ENCODE results near the gene ZBTB2.

ZBTB2 gene, protein sequence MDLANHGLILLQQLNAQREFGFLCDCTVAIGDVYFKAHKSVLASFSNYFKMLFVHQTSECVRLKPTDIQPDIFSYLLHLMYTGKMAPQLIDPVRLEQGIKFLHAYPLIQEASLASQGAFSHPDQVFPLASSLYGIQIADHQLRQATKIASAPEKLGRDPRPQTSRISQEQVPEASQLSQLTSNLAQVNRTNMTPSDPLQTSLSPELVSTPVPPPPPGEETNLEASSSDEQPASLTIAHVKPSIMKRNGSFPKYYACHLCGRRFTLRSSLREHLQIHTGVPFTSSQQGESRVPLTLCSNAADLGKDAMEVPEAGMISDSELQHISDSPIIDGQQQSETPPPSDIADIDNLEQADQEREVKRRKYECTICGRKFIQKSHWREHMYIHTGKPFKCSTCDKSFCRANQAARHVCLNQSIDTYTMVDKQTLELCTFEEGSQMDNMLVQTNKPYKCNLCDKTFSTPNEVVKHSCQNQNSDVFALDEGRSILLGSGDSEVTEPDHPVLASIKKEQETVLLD
- total RNA-seq: 47.6 to 87.2 reads per million in 2 experiments

DNA sequence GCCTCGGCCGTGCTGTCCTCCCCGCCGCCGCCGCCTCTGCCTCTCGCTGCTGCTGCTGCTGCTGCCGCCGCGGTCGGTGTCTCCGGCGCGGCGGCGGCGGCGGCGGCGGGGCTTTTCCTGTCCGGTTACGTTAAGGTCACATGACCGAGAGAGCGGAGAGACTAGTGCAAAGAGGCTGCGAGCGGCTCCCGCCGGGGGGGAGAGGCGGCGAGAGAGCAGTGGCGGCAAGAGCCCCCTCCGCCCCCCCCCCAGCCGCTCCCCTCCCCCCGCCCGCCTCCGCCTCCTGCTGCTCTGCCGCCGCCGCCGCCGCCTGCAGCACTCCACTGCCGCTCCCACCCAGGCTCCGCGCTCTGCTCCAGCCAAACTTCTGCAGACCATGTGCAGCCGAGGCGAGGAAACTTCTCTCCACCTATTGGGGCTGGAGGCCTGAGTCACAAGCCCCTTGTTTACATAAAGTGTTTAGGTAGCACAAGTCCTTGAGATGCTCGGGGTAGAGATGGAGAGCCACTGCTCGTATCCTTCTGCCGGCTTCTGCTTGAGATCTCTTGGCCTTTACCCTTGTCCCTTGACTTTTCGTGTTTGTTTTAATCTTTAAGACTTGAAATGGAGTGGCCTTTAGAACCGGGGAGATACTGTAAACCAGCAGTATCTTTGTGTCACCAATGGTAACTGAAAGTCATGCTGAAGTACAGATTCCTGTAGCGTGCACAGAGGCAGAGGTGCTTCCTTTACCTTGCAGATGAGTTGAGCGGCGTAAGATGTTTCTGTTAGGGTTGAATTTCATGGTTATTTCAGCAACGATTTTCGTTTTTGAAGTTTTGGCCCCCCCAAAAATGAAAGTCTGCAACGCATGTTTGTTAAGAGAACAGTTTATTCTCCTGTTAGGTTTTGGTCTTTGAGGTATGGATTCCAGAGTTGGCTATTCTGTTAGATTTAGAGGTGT lies at the start of gene ZBTB2:
ZBTB2 (minus strand) TSS at position 89 of the 943 bp plus-strand sequence. CDS start 17,922 bp downstream, outside the sequence.
- peak; percentile 51 for DNase-seq (ENCODE audit: low read depth)

DNA sequence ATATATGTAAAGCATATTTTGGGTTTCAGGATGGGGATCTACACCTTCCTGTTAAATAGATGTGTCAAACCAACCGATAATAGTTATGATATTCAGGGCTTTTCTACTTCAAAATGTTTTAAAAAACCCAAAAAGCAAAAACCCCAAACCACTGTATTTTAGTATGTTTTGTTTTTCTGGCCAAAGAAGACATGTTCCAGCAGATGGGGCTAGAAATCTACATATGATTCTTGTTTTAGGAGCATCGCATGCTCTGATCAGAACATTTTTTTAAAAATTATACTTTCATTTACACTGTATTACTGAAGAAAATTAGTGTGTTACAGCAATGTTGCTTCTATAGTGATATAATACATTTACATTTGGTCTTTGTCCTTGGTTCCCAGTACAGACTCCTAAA lies 49.6 kb upstream of the ZBTB2 start:
- DNase-seq (ENCODE audit: low read depth): no peak

DNA sequence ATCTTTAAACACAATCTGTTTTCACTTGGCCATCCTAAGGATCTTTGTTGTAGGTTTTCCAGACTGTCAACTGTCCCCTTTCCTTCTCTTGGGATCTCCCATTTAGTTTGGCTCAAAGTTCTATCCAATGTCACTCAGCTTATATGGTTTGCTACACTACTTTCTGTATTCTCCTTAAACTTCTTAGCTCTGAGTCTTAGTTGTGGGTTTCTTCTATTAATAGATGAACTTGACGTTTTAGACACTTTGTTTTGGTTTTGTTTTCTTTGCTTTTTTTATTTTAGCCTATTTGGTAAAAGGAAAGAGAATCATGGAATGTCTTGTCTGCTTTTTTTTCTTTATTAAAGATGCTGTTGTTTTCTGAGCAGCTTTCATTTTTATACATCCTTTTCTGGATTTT lies 49.1 kb upstream of the ZBTB2 start:
- no peak for DNase-seq (ENCODE audit: low read depth)

DNA sequence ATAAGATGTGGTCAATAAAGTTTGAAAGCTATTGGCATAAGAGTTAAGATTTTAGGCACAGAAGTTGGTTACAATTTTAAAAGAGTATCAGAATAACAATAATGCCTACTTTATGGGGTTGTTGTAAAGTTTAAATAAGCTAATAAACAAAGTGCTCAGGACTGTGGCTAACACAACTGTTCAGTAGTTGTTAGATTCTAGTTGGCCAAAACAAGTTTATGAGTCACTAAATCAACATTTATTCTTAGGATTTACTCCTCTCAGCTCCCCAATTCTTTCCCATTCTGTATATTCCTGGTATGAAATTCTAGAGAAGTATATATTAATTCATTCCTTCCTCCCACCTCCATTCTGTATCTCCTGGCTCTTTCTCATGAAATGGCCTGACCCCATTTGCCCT lies 46.0 kb upstream of the ZBTB2 start:
- no peak for DNase-seq (ENCODE audit: low read depth)

DNA sequence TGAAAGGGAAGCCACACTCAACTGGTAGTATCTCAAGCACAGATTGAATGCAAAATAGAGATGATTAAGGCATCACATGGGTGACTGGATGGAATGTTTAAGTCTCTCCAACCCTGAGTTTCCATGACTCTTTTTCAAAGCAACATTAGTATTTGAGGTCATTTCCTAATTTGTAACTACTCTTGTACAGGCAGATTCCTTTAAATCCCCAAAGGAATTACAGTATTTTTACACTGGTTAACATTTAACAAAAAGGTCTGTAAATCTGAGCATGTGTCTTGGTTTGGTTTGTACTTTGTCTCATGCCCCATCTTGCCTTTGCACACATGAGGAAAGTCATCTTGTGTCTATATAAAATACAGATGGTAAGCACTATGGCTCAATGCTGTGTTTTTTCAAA lies 45.4 kb upstream of the ZBTB2 start:
- DNase-seq (ENCODE audit: low read depth): no peak

DNA sequence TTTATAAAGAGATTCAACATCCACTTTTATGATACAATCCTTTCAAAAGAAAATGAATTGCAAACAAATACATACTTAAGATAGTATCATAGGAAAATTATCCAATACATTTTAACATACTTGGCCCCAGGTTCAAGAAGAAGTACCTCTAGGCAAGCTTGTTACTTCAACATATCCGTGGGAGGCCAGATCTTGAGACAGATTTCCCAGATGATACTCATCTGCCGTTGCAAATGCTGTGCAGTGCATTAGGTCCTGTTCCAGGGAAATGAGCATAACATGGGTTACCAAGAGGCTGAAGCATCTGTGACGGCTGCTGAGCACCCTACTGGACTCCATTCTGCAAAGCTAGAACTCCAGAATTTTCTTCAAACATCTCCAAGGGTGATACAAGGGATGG lies 44.9 kb upstream of the ZBTB2 start:
- DNase-seq (ENCODE audit: low read depth): no peak

DNA sequence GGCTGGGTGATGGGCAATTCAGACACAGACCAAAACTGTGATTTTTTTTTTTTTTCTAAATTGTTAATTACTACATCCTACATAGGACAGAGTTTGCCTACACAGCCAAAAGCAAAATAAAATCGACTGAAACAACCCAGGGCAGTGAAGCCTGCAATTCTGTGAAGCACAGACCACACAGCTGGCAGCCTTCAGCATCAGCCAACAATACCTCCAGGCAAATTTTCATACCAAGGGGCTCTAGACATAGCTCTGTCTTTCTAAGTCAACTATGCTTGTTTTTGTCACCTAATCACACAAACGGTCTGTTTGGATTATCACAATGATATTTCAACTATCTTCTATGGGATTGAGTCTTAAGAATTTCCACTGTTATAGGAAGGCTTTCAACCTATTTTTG lies 43.0 kb upstream of the ZBTB2 start:
- no peak for DNase-seq (ENCODE audit: low read depth)

DNA sequence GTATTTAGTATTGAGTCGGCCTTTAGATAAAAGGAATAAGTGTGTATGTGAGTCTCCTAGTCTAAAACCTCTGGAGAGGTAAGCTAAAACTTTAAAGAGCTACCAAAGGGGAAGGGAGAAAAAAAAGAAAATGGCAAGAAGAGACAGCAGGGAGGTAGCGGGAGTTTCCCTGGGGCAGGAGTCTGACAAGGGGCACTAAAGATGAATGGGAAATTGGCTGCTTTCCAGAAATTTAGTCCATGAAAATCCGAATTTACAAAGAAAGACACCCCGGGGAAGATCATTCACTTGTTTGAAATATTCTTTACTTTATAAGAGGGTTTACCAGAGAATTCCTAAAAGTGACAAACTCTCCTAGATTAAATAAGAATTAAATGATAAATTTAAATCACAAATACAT lies 41.3 kb upstream of the ZBTB2 start:
- DNase-seq (ENCODE audit: low read depth): no peak

DNA sequence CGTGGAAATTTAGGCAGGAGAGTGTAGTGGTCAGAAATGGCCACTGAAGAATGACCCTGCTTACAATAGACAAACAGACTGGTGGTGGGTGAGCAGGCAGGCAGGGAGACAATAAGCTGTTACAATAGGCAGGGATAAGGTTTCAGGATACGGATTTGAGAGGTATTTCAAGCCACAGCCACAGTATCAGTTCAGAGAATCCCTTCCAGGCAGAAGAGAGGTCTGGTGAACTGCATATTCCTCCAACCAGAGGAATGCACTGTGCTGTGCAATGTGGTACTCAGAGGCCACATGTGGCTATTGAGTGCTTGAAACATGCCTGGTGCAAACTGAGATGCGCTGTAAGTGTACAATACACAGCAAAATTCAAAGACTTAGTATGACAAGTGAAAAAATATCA lies 40.0 kb upstream of the ZBTB2 start:
- no peak for DNase-seq (ENCODE audit: low read depth)

DNA sequence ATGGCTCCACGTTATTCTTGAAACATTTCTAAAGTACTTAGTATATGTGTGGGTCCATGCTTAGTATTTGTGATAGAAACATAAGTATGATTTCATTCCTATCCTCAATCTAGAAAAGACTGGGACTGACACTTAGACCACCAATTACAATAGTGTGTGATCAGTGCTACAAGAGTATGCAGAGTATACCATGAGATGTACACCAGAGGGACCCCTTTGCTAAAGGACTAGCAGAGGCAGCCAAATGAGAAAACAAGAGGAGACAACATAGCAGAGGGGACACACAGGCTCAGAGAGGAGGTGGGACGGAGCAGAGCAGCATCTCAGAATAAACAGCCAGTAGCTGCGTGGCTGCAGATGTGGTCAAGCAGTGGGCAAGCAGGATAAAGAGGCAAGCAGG lies 39.5 kb upstream of the ZBTB2 start:
- no peak for DNase-seq (ENCODE audit: low read depth)

DNA sequence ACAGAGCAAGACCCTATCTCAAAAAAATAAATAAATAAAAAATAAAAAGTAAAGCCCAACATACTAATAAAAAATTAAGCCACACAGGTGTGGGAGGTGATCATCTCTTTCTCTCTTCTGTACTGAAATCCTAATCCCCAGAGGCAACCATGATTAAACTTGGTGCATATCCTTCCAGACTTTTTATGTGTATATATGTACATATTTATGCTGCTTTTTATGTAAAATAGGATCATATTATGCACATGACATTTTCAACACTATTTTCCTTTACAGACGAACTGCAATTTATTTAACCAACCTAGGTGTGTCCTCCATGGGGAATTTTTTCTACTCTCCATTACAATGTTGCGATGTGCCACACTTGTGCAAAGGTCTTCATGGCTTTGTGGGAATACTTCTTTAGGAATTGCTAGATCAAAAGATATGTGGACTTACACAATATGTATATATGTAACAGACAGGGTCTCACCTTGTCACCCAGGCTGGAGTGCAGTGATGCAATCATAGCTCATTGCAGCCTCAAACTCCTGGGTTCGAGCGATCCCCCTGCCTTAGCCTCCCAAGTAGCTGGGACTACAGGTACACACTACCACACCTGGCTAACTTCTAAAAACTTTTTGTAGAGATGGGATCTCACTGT lies 36.9 kb upstream of the ZBTB2 start:
- DNase-seq (ENCODE audit: low read depth): no peak

DNA sequence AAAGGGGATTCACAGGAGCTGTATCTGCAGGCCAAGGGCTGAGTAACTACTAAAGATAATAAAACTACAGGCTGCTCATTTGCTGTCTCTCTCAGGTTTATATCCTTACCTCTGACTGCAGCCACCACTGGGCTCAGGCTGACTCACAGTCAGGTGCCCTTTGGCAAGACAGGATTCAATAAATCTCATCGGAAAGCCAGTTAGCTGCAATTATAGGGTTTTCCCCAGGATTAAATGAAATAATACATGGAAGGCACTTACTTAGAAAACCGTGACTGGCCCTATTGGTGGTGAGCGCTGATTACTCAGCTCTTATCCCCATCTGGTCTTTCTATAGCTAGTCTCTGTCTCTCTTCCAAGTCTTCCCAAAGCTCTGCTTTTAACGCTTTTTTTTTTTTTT lies 34.2 kb upstream of the ZBTB2 start:
- DNase-seq (ENCODE audit: low read depth): no peak

DNA sequence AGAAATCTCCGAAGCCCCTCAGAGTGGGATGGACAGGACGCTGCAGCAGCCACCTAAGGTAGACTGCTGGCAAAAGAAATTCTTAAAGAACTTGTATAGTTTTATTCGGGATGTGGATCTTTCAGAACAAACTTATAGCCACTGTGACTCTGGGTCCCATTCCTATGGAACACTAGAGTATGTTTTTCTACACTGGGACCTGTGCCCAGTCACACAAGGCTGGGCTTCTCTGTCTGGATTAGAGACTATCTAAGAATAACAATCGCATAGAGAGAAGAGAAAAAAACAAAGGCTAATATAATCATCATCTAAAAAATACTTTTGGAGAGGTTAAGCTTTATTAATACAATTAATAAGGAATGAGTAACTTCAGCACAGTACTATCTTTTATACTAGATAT lies 31.6 kb upstream of the ZBTB2 start:
- no peak for DNase-seq (ENCODE audit: low read depth)

DNA sequence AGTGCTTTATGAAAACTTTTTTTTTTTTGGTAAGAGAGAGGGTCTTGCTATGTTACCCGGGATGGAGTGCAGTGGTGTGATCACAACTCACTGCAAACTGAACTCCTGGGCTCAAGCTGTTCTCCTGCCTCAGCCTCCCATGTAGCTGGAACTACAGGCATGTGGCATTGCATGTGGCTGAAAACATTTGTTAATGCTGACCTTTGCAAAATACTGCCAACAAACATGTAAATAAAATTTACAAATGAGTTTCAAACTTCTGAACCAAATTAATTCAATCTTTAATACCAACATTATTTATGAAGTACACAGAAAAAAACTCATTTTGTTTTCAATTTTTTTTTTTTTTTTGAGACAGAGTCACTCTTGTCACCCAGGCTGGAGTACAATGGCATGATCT lies 26.1 kb upstream of the ZBTB2 start:
- DNase-seq (ENCODE audit: low read depth): no peak

DNA sequence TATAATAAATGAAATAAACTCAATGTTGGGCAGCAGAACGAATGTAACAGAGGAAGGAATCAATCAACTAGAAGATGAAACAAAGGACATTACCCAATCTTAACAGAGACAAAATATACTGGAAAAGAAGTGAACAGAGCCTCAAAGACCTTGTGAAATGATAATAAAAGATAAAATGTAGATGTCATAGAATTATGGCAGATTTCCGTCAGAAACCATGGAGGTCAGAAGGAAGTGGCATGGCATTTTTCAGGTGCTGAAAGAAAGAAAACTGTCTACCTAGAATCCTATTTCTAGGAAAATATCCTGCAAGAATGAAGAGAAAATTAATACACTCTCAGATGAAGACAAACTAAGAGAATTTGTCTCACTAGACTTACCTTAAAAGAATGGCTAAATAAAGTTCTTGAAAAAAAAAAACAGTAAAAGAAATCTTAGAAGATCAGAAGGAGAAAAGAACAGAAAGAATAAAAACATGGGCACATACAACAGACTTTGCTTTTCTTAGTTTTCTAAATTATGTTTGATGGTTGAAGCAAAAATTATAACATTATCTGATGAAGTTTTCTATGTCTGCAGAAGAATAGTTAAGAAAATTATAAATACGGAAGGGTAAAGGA lies 23.4 kb upstream of the ZBTB2 start:
- no peak for DNase-seq (ENCODE audit: low read depth)

DNA sequence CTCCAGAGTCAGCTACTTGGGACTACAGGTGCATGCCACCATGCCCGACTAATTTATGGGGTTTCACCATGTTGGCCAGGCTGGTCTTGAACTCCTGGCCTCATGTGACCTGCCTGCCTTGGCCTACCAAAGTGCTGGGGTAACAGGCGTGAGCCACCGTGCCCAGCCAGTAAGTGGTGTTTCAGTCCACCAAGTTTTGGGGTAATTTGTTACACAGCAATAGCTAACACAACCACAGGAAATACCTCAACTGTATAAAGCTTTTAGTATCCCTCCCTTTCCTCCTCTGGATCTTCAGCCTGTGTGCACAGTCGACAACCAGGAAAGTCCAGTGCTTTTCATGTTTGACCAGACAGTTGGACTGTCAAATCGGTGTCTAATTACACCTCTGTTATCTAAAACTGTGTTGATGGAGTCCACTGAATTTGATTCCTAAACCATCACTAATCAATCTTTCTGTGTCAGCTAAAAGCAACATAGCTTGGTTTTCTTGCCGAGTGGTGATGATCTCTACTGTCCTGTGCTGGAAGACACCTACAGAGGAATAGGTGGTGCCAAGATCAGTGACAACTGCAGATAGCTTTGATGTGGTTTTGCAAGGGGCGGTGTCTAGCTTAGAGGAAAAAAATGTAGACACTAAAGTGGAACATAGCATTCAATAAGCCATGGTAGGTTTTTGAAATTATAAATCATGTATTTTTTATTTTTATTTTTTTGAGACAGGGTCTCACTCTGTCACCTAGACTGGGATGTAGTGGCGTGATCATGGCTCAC lies 22.2 kb upstream of the ZBTB2 start:
- DNase-seq (ENCODE audit: low read depth): peak; percentile 65

DNA sequence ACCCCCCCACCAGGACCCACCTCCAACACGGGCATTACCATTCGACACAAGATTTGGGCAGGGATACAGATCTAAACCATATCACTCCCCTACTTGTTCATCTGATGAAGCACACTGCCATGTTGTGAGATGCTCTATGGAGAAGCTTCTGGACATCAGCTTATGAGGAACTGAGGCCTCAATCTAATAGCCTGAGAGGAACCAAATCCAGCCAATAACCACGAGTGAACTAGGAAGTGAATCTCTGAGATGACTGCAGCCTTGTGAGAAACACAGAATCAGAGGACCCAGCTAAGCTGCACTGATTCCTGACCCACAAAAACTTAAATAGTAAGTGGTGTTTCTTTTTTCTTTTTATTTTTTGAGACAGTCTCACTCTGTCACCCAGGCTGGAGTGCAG lies 21.6 kb upstream of the ZBTB2 start:
- no peak for DNase-seq (ENCODE audit: low read depth)

DNA sequence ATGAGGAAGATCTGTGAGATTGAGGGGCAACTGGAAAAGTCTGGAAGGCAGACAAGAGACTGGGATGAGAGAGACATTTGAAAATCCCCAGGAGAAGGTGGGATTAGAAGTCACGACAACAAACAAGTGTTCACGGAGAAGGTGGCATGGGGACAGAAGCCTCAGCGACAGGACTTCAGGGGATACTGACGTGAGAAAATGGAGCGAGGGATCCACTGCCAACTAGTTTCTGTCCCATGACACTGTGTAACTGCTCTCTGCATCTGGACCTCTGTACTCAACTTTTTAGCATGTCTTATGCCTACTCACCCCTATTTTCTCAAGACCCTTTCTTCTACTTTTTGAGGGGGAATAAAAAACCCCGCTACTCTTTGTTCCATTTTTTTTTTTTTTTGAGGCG lies 18.3 kb upstream of the ZBTB2 start:
- no peak for DNase-seq (ENCODE audit: low read depth)

DNA sequence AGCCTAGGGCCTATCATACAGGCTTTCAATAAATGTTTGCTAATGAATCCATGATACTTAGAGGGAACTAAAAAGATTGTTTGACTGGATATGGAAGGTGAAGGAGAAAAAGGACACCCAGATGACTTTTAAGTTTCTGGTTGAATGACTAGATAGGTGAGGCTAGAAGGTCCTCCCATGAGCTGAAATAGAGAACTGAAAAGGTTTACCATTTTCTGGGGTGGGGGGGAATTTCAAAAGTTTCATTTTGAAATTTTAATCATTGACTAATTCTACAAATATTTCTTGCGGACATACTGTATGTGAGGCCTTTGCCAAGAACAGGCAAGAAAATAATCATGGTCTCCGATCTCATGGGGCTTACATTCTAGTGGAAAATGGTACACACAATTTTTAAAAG lies 17.9 kb upstream of the ZBTB2 start:
- DNase-seq (ENCODE audit: low read depth): no peak

DNA sequence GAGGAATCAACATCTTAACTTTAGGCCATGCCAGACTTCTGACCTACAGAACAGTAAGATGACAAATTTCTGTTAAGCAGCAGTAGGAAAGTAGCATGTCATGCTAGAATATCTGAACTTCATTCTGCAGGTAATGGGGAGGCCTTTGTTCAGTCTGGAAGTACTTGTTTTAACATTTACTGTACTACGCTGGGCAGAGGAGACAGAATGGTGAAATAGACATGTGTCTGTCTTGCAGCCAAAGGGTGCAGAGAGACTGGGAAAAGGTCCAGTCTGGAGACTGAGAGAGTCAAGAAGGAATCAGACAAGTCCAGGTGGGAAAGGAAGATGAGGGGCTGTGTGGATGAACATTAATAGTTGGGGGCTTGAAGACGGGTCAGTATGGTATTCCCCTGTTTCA lies 17.5 kb upstream of the ZBTB2 start:
- no peak for DNase-seq (ENCODE audit: low read depth)

DNA sequence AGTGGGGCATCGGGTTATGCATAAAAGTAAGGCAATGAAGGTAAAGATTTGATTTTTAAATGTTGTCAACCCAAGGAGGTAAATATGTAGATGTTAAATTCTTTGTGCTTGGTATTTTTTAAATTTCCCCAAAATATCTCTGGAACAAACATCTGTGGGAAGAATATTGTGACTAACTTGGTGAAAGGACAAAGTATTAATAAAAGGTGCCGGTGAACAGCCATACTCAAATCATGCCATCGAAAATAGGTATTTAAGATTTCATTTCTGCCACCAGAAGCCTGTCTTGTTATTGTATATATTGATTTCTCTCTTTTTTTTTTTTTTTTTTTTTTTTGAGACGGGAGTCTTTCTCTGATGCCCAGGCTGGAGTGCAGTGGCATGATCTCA lies 12.6 kb upstream of the ZBTB2 start:
- no peak for DNase-seq (ENCODE audit: low read depth)
